ENCODE data around the gene CLPSL2.

CLPSL2 gene

DNA sequence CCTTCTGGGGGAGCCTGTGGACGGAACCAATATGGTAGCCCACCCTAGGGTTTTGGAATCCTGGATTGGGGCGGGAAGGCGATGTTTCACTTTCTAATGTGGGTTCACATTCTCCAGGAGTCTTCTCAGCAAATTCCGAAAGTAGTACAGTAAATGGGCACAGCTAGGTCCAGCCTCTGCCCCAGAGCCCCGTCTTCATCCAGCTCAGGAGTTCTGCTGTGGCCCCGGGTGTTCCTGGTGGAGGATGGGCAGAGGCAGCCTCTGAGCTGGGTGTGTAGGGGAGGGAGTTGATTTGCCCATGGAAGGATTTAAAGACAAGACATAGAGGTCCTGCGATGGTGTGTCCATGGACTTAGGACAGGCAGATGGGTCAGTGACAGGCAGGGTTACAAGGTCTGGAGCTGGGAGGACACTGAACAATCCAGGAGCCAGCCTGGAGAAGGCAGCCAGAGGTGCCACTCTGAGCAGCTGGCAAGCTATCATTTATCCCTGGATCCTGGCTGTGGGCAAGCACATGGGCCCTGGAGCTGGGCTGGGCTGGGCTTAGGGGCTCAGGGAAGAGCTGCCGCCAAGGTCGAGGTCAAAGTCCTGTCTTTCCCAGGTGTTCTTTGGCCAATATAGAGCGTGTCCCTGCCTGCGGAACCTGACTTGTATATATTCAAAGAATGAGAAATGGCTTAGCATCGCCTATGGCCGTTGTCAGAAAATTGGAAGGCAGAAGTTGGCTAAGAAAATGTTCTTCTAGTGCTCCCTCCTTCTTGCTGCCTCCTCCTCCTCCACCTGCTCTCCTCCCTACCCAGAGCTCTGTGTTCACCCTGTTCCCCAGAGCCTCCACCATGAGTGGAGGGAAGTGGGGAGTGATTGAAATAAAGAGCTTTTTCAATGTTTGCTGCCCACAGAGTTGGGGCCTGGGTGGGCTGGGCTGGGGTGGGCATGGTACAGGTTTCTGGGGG is 11.1 kb downstream of the CLPSL2 start:
- DNase-seq (ENCODE audit: low spot score): no peak

GRCh38 chr6:35788423-35788982 is 12.1 kb downstream of the CLPSL2 start:
- DNase-seq (ENCODE audit: low spot score): no peak

DNA sequence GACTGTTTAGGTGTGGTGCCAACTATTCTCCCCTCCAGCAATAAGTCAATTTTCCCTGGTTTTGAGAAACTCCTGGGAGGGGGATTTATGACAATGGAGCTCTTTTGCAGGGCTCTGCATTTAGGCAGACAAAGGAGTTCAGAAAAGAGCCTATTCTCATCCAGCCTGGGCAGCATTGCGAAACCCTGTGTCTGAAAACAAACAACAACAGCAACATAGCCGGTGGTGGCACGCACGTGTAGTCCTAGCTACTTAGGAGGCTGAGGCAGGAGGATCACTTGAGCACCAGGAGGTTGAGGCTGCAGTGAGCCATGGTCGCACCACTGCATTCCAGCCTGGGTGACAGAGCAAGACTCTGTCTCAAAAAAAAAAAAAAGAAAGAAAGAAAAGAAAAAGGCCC is 14.3 kb downstream of the CLPSL2 start:
- DNase-seq (ENCODE audit: low spot score): no peak

DNA sequence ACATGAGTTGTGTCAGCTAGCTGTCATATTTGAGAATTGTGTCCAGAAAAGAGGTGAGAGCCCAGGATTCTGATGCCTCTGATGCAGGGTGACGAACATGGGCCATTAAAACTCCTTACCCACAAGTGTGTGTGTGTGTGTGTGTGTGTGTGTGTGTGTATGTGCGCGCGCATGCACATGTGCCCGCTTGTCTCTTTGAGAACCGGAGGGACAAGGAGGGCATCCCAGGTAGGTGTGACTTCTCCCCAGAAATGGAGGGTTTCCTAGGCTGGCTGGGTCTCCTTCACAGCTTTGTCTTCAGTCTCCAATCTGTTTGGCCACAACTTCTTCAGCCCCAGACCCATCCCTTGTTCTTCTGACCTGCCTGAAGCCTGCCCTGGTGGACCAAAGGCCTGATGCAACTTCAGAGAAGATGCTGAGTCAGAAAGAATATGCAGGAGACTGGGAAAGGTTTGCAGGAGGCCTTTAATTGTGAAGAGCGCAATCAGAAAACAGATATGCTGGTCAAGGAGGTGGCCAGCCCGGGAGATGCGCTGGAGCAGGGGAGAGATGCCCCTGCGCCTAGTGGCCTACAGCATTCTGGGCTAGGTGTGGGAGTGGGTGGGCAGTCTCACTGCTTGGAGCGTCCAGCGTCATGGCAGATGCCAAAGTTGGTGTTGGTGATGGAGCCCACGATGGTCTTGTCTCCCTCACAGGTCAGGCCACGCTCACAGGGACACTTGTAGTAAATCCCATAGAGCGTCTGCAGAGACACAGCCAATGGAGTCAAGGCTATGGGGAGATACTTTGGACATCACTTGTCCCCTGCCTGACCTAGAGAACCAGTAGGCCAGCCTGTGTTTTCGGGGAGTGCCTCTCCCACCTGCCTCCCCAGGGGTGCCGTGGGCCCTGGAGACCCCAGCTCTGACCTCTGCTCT is 18.4 kb downstream of the CLPSL2 start:
- DNase-seq (ENCODE audit: low spot score): no peak

GRCh38 chr6:35795453-35796071 is 19.2 kb downstream of the CLPSL2 start:
- DNase-seq (ENCODE audit: low spot score): no peak

GRCh38 chr6:35796236-35796635 is 19.8 kb downstream of the CLPSL2 start:
- no peak for DNase-seq (ENCODE audit: low spot score)

DNA sequence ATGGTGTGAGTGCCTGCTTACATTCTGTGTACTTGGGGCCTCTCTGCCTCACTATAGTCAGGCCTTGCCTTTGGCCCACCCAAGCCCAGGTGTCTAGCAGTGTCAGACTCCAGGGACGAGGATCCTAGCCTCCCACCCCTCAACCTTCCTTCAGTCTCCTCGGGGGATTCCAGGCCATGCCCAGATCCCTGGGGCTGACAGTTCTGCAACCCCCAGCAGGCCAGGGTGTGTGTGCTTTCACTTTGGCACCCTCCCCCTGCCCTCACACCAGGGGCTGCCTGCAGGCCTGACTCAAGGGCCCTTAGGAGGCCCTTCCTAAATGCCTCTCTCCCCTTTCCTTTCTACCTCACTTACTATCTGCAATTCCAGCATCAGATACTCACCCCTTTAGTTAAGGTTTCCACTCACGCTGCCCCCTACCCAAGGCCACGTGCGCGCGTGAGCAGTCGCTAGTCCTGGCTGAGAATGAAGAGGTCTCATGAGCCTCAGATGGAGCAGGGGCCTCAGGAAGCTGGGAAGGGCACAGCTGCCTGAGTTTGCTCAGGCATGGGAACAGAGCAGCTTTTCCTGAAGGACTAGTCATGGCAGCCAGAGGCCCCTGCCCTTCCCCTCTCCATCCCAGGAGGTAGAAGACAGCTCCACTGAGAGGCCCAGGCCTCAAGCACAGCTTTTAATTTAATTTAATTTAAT is 21.6 kb downstream of the CLPSL2 start:
- no peak for DNase-seq (ENCODE audit: low spot score)

- no peak for DNase-seq (ENCODE audit: low spot score)
Measured at GRCh38 chr6:35798706-35799105, 22.3 kb downstream of the CLPSL2 start.

DNA sequence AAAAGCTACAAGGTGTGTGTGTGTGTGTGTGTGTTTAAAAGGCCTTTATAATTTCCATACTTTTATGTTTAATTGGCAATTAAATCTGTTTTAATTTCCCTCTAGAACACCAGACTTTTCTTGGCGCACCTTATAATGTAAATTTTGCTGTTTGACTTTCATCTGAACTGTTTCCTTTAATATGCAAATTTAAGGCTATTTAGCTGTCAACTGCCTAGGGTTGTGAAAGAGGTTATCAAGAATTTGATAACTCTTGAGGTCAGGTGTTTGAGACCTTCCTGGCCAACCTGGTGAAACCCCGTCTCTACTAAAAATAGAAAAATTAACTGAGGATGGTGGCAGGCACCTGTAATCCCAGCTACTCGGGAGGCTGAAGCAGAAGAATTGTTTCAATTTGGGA is 24.8 kb downstream of the CLPSL2 start:
- no peak for DNase-seq (ENCODE audit: low spot score)

GRCh38 chr6:35804996-35805736 is 28.8 kb downstream of the CLPSL2 start, which contains the start of gene LHFPL5:
Gene LHFPL5, plus strand, starts transcription at chr6:35805352. Its CDS starts 319 bp downstream, at chr6:35805671.
- DNase-seq (ENCODE audit: low spot score): peak; percentile 30

DNA sequence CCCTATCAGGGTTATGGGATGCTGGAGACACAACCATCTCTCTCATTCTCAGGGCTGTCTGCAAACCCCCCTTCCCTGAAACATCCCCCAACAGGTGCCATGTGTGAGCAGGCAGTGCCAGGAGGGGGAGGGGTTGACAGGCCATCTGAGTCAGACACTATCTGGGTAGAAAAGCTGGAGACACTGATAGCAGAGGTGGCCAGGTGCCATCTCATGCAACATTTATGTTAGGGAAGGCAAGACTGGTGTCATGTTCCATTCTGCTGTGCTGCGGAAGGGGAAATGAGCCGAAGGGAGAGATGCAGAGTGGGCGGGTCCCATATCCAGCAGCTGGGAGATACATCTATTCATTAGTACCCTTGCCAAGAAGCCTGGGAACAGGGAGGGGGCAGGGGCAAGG is 32.3 kb downstream of the CLPSL2 start:
- no peak for DNase-seq (ENCODE audit: low spot score)

- no peak for DNase-seq (ENCODE audit: low spot score)
Measured at GRCh38 chr6:35809809-35810208, 33.4 kb downstream of the CLPSL2 start.

DNA sequence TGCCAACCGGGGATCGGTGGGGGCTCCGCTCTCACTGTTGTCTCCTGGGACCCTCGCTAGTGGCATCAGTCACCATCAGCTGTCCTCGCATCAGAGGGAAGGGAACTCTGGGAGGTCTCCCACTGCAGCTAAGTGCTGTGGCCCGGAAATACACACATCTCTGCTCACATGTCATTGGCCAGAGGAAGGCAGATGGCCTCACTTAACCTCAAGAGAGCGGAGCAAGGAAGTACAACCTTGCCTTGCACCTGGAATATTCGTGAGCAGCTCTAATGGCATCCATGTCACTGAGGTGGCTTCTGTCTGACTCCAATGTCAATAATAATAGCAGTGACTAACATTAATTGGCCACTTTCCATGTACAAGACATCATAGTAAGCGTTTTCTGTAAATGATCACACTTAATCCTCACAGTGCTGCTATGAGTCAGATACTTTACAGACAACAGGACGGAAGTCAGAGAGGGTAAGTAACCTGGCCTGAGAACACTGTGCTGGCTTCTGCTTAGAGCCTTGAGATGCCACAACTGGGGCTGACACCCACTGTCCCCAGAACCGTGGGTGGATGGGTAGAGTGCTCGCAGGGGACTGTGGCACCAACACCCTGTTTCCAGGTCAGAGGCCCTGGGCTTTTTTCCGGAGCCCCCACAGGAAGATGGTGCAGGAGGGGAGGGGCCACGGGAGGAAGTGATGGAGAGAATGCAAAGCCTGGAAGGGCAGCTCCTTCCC is 34.7 kb downstream of the CLPSL2 start:
- DNase-seq (ENCODE audit: low spot score): peak; percentile 4

GRCh38 chr6:35811699-35811995 is 35.2 kb downstream of the CLPSL2 start:
- DNase-seq (ENCODE audit: low spot score): no peak

DNA sequence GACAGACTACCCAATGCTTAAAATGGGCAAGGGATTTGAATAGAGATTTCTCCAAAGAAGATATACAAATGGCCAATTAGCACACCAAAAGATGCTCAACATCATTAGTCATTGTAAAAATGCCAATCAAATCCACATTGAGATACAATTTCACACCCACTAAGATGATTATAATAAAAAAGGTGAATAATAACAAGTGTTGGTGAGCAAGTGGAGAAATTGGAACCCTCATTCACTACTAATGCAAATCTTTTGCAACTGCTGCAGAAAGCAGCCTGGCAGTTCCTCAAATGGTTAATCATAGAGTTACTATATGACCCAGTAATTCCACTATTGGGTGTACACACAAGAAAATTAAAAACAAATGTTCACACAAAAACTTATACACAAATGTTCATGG is 41.1 kb downstream of the CLPSL2 start:
- DNase-seq (ENCODE audit: low spot score): no peak

DNA sequence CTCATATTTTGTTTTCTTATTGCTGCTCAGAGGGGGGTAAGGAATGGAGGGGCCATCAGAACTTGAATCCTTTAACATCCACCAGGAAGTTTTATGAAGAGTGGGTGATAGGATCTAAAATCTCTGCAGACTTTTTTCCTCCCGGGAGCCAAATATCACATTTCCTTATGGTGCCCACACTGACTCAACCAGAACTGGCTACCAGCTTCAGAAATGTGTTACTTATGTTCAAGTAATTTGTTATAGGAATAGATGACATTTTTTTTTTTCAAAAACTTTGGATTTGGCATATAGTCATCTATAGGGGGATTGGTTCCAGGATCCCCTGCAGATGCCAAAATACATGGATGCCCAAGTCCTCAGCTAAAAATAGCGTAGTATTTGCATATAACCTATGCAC is 47.2 kb downstream of the CLPSL2 start:
- no peak for DNase-seq (ENCODE audit: low spot score)

DNA sequence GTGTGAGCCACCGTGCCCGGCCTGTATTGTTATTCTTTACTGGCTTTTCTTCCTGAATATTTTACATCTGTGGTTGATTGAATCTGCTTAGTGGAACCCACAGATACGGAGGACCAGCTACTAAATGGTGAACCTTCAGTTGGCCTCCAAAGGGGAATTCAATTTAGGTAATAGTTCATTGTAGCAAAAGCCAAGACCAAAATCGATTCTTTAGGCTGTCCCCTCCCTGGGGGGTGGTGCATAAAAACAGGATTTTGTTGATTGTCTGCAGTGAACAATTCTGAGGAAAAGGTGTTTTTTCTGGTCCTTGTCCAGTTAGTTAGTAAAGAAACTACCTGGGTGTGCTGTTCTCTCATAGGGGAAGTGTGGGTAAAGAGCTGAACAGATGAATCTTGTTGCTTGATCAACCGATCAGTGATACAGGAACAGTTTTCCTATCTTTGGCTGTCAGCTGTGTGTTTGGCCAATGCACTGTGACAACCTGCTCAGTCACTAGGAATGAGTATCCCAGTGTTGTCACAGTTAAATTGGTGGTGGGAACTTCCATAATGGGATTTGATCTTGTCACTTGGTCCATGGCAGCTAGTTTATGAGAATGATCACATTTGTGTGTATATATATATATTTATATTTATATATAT is 48.3 kb downstream of the CLPSL2 start:
- no peak for DNase-seq (ENCODE audit: low spot score)
